Heart left ventricle (tissue), 16 donors: ENCODE measurements around the gene LIMK2. TPM values are rescaled to one million over a fixed set of nuclear protein-coding genes. Genes with fewer than 3 reads are reported as not detected.
A peak's percentile ranks its signal among the peaks of the same experiment; 100 is the strongest.

Experiments
- ATAC-seq, 4 donors: fragments of 200-7000 bp; cut with Tn5 transposase; one replicate each; pipeline ENCODE4 v1.9.1; 2020 to 2022; ENCODE audit warnings: moderate library complexity in 4 of 4, mild to moderate bottlenecking in 3 of 4, moderate number of reproducible peaks in 1 of 4
- DNase-seq, 5 donors: peaks; one replicate each; pipeline ENCODE4 v3.0.0-alpha.2; 2020
- H3K27ac ChIP-seq, 12 donors: fragments of 200-600 bp; sonication (generic) in 4 of 12; one replicate each; pipeline versions ENCODE4 v1.5.0 to v1.8.0; 2016 to 2022; ENCODE audit warnings: mild to moderate bottlenecking in 2 of 12
- H3K27me3 ChIP-seq, 9 donors: fragments of 200-600 bp; sonication (generic) in 2 of 9; one replicate each; pipeline versions ENCODE4 v1.5.1 to v1.8.0; 2016 to 2022; ENCODE audit warnings: mild to moderate bottlenecking in 3 of 9
- H3K36me3 ChIP-seq, 9 donors: fragments of 200-600 bp; sonication (generic) in 2 of 9; one replicate each; pipeline versions ENCODE4 v1.5.0 to v1.8.0; 2018 to 2022; ENCODE audit warnings: mild to moderate bottlenecking in 2 of 9
- H3K4me1 ChIP-seq, 12 donors: fragments of 200-600 bp; sonication (generic) in 4 of 12; one replicate each; pipeline versions ENCODE4 v1.5.0 to v1.8.0; 2016 to 2022; ENCODE audit warnings: mild to moderate bottlenecking in 3 of 12
- H3K4me3 ChIP-seq, 12 donors: fragments of 200-600 bp; sonication (generic) in 4 of 12; one replicate each; pipeline versions ENCODE4 v1.5.0 to v1.8.0; 2017 to 2022; ENCODE audit warnings: mild to moderate bottlenecking in 9 of 12, moderate library complexity in 4 of 12
- H3K9me3 ChIP-seq, 12 donors: fragments of 200-600 bp; sonication (generic) in 4 of 12; one replicate each; pipeline versions ENCODE4 v1.5.0 to v1.8.0; 2016 to 2022; ENCODE audit warnings: mild to moderate bottlenecking in 1 of 12
- CTCF ChIP-seq, 12 donors: fragments of 200-600 bp; sonication (generic) in 4 of 12; IDR thresholded peaks; one replicate each; pipeline versions ENCODE4 v1.5.0 to v1.8.0; 2018 to 2022; ENCODE audit warnings: antibody characterized with exemption in 12 of 12, mild to moderate bottlenecking in 5 of 12
- POLR2A ChIP-seq, 2 donors: fragments of 450-650 bp; IDR thresholded peaks; one replicate each; pipeline ENCODE4 v1.6.1; 2017; ENCODE audit warnings: antibody characterized with exemption in 2 of 2, mild to moderate bottlenecking in 2 of 2, moderate library complexity in 2 of 2
- WGBS, 4 donors: extraction: QIAGEN DNeasy Blood & Tissue Kit in 2 of 4; methylation state at CpG; one replicate each; pipeline versions ENCODE4 v1.1.5 to v1.1.7; 2013 to 2018; 5-methylcytosine and 5-hydroxymethylcytosine counted together
- intact Hi-C, 10 donors: fragments of 100-400 bp; cut with DNase I; formaldehyde crosslinking; loops; one replicate each; pipeline versions ENCODE4 v1.11.1 to v1.14.2; 2022
- polyA plus RNA-seq, 2 donors: library from polyadenylated mRNA; stranded (reverse); fragments of 200-250 nt; gene quantifications; one replicate each; pipeline ENCODE4 v1.2.3, GENCODE V29; 2013
- total RNA-seq, 9 donors: library from RNA; depleted of rRNA in 2 of 9; stranded (reverse); fragments of >200 nt in 2 of 9; fragmentation: NEBNext Ultra II Directional in 3 of 9; extraction: Animal tissue kit (Norgen Biotek cat#: 25700) in 3 of 9; gene quantifications; one replicate each; pipeline versions ENCODE4 v1.1.0 to v1.2.4, GENCODE V29; 2016 to 2023
- donor health status: ischemic (EF 13 %, LVEDD 7.1; RV severe dilation, severe dysfunction).
- donor health status: healthy with polysubstance abuse.
- donor health status: DM: no; HTN: yes; CAD: no.
- donor health status: DM: no; HTN: no; CAD: no.
- donor health status: ischemic (EF 25% LVEDD 6.9; RV normal size, moderate dysfunction).
- donor health status: ischemic (EF 25% LVEDD 5.7; RV mildly dilated, moderate dysfunction).
- donor health status: healthy.
- donor health status: DM: yes; HTN: yes; CAD: no.
- donor health status: ischemic (EF 35%, LVEDD 5.7; RV mildly dilated, moderate dysfunction).
- donor health status: nonischemic (EF 11% LVEDD 7.7; RV severe dilation, severe dysfunction).
- donor health status: DM: yes; HTN: yes; CAD: no.
- donor health status: PGD.
- donor health status: ischemic (EF 29% LVEDD 5.4; RV normal size, mild dysfunction).
- donor health status: nonischemic (EF 23%, LVEDD 6.1; RV moderate dilation, normal function).

The LIMK2 gene
- total and polyA plus RNA-seq, 11 donors = 7.0 to 33.3 (median 9.4) TPM

GRCh38 chr22:31292236-31292989 is 80.3 kb downstream of the LIMK2 start, which contains the start of gene PIK3IP1:
TSS of gene PIK3IP1 (minus strand) at chr22:31292488. CDS start at chr22:31292344, 144 bp downstream.
- Histone ChIP-seq H3K27ac (peak within 1 kb of the TSS; percentile 75 to 99 (median 96)), H3K27me3 (no peaks in the 10 kb centered on the region), H3K4me1 (peaks cover 2 to 80% (median 61%) of the 10 kb centered on the region in 12 donors), H3K4me3 (peak within 1 kb of the TSS; percentile 43 to 93 (median 70)), H3K36me3 (peaks cover 0 to 26% (median 21%) of the 10 kb centered on the region in 9 donors), H3K9me3 (no peaks in the 10 kb centered on the region)
- intact Hi-C loops = loop anchor here in 4 of 10 donors (2.0 to 10.0 kb wide), 3 partner anchors 20 to 688 kb away; partner anchors contain the start of genes LIMK2 (in 2 of the 4) and TCN2 (in 1 of the 4)
- peak; percentile 87 to 93 (median 90) for DNase-seq
- peak; percentile 7 to 76 (median 56) for TF ChIP-seq CTCF (IDR thresholded peaks at IDR 0.05)
- peak in 1 of 2 donors; percentile 83 for TF ChIP-seq POLR2A (IDR thresholded peaks at IDR 0.05)
- WGBS, 4 donors = 23 to 25% (median 24%) methylated on average over 19 of the region's 19 CpGs
- peak; percentile 70 to 82 (median 73) for ATAC-seq

DNA sequence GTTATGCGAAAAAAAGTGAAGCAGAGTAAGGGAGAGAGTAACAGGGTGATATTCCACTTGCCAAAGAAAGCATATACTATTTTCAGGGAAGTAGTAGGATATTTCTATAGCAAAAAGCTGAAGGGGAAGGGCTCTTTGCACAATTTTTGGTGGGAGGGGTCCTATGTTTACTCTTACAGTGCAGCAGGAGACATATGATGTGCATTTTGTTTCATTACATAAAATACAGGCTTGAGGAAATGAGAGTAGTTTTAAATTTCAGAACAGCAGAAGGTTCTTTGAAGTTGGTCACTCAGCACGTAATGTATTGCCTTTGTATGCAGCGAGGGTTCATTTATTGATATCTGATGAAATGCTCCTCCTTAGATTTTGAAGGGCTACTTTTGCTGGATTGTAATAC is 83.3 kb downstream of the LIMK2 start:
- Histone ChIP-seq H3K27me3 (no peaks in the 10 kb centered on the region), H3K4me3 (peak overlapping the region in 1 of 12 donors; percentile 1), H3K36me3 (no peaks in the 10 kb centered on the region), H3K9me3 (no peaks in the 10 kb centered on the region), H3K4me1 (peaks cover 2 to 54% (median 35%) of the 10 kb centered on the region in 12 donors), H3K27ac (peak overlapping the region in 11 of 12 donors; percentile 0 to 80 (median 58))
- ATAC-seq (no peak), DNase-seq (no peak)
- WGBS, 4 donors = 80 to 90% (median 86%) methylated on average over 3 of the region's 3 CpGs
- intact Hi-C loops = loop anchor here in 1 of 10 donors (10.0 kb wide), 1 partner anchor 691 kb away; the partner anchor contains the start of gene TCN2
- TF ChIP-seq POLR2A (IDR thresholded peaks at IDR 0.05) (no peak), CTCF (IDR thresholded peaks at IDR 0.05) (no peak)

DNA sequence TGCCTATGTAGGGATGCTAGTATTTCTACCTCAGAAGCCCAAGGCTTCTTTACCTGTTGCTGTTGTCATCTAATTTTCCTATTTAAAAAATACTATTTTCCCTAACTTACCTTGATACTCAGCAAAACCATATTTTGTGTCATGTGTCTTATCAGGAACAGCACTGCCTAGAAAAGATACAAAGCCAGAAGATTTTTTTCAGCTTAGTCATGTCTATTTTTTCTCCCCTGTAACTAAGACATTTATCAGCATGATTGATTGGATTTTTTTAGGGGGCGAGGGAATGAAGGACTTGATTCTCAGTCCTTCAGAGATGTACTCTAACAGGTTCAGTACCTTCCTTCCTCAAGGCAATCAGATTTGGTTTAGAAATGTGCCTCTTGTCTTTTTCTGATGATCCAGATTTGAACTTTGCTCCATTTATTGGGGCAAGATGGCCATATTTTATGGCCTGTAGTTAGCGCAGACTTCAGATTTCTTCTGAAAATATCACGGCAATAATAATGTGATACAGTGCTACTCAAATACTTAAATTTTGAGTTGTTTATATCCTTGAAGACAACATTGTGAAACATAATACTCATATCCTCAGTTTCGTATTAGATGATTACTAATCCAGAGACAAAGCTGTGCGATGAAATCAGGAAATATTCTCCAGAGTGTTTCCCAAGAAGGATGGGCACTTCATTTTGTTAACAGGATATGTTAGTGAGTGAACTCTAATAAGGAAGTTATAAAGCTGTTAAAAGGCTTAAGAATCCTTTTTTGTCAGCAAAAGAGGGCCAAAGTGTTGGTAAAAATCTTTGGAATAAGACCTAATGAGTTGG is 83.9 kb downstream of the LIMK2 start:
- Histone ChIP-seq H3K4me1 (peaks cover 2 to 54% (median 33%) of the 10 kb centered on the region in 12 donors), H3K4me3 (peak overlapping the region in 2 of 12 donors; percentile 1 to 15), H3K27ac (peak overlapping the region in 11 of 12 donors; percentile 0 to 80 (median 58)), H3K36me3 (no peaks in the 10 kb centered on the region), H3K9me3 (no peaks in the 10 kb centered on the region), H3K27me3 (no peaks in the 10 kb centered on the region)
- ATAC-seq (no peak), DNase-seq (no peak)
- TF ChIP-seq POLR2A (IDR thresholded peaks at IDR 0.05) (no peak), CTCF (IDR thresholded peaks at IDR 0.05) (no peak)
- intact Hi-C loops = loop anchor here in 3 of 10 donors (2.0 to 10.0 kb wide), 3 partner anchors 17 to 691 kb away; partner anchors contain the start of gene TCN2 (in 1 of the 3)
- 45 to 55% (median 52%) methylated on average over 5 of the region's 5 CpGs for WGBS, 4 donors
